Activated T-cell treated with anti-CD3 and anti-CD28 coated beads, Interleukin-2, amount 50 U/mL, for 72 hours (primary cell): ENCODE measurements around the gene PCP4. TPM values are rescaled to one million over a fixed set of nuclear protein-coding genes. Genes with fewer than 3 reads are reported as not detected.
"Not testable (repeated sequence)": the region's sequence is repeated elsewhere in the genome, so short reads cannot be mapped to it uniquely, and the experiment has no call there.

Source experiments
- ATAC-seq, 2 donors: fragments of 150-1000 bp; cut with Tn5 transposase; replicated peaks in 1 of 2; 2 replicates each; pipeline ENCODE4 v1.10.0; 2021; ENCODE audit warnings: moderate library complexity in 2 of 2, mild to moderate bottlenecking in 1 of 2
- DNase-seq, 2 donors: peaks; one replicate each; pipeline ENCODE4 v3.0.0; 2021 to 2022; ENCODE audit warnings: mixed read lengths in 1 of 2
- H3K27ac Mint-ChIP-seq: one replicate; pipeline ENCODE4 v1.8.0; 2022; ENCODE audit warnings: mild to moderate bottlenecking, moderate library complexity, mixed read lengths
- H3K27me3 Mint-ChIP-seq: one replicate; pipeline ENCODE4 v1.8.0; 2022; ENCODE audit warnings: low read depth, mixed read lengths
- H3K36me3 Mint-ChIP-seq, 2 donors: one replicate each; pipeline ENCODE4 v1.8.0; 2022; ENCODE audit warnings: mixed read lengths in 2 of 2, mild to moderate bottlenecking in 1 of 2; ENCODE audit not compliant: insufficient read depth in 2 of 2
- H3K4me1 Mint-ChIP-seq: one replicate; pipeline ENCODE4 v1.8.0; 2022; ENCODE audit warnings: low read depth, mixed read lengths
- H3K4me3 Mint-ChIP-seq, 2 donors: one replicate each; pipeline ENCODE4 v1.8.0; 2022; ENCODE audit warnings: mild to moderate bottlenecking in 2 of 2, mixed read lengths in 2 of 2, moderate library complexity in 2 of 2
- H3K9me3 Mint-ChIP-seq, 2 donors: one replicate each; pipeline ENCODE4 v1.8.0; 2022; ENCODE audit warnings: mixed read lengths in 2 of 2
- total RNA-seq, 2 donors: library from RNA; stranded (reverse); gene quantifications; one replicate each; pipeline ENCODE4 v1.2.3, GENCODE V29; 2022

Gene PCP4
- total RNA-seq, 2 donors from 2014 or later, result not detected

DNA sequence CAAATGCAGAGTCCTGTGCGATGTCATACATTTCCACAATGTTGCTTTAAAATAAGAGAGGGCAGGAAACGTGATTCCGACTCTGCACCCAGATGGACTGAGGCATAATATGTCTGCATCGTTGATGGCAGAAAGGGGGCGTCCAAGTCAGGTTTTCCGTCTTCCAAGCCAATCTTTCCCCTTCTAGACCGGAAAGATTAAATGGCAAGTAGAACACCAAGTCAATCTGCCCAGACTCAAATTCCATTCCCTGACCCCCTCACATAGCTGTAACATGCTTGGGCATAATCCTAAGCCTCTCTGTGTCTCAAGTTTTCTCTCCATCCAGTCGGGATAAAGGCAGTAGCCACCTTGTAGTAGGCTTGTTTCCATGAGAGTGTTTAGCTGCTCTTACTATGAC is 14.4 kb downstream of the PCP4 start:
- Mint-ChIP-seq H3K27ac (no peak overlapping the region), H3K4me1 (no peaks in the 10 kb centered on the region), H3K27me3 (no peaks in the 10 kb centered on the region), H3K4me3 (no peak overlapping the region), H3K36me3 (no peaks in the 10 kb centered on the region), H3K9me3 (peaks cover 0 to 3% of the 10 kb centered on the region in 2 donors)
- DNase-seq (no peak), ATAC-seq (no peak)

GRCh38 chr21:39882151-39882838 is 15.1 kb downstream of the PCP4 start:
- no peak for ATAC-seq
- H3K9me3 Mint-ChIP-seq, result peaks cover 0 to 3% of the 10 kb centered on the region in 2 donors
- H3K4me1 Mint-ChIP-seq, result no peaks in the 10 kb centered on the region
- no peaks in the 10 kb centered on the region for H3K27me3 Mint-ChIP-seq
- no peak overlapping the region for H3K4me3 Mint-ChIP-seq
- no peak for DNase-seq
- no peaks in the 10 kb centered on the region for H3K36me3 Mint-ChIP-seq
- H3K27ac Mint-ChIP-seq, result no peak overlapping the region

GRCh38 chr21:39882839-39883195 is 15.6 kb downstream of the PCP4 start:
- H3K4me1 Mint-ChIP-seq, result no peaks in the 10 kb centered on the region
- H3K27ac Mint-ChIP-seq, result no peak overlapping the region
- H3K27me3 Mint-ChIP-seq, result no peaks in the 10 kb centered on the region
- H3K4me3 Mint-ChIP-seq, result no peak overlapping the region
- ATAC-seq (no peak), DNase-seq (no peak)
- no peaks in the 10 kb centered on the region for H3K36me3 Mint-ChIP-seq
- peaks cover 0 to 3% of the 10 kb centered on the region in 2 donors for H3K9me3 Mint-ChIP-seq

DNA sequence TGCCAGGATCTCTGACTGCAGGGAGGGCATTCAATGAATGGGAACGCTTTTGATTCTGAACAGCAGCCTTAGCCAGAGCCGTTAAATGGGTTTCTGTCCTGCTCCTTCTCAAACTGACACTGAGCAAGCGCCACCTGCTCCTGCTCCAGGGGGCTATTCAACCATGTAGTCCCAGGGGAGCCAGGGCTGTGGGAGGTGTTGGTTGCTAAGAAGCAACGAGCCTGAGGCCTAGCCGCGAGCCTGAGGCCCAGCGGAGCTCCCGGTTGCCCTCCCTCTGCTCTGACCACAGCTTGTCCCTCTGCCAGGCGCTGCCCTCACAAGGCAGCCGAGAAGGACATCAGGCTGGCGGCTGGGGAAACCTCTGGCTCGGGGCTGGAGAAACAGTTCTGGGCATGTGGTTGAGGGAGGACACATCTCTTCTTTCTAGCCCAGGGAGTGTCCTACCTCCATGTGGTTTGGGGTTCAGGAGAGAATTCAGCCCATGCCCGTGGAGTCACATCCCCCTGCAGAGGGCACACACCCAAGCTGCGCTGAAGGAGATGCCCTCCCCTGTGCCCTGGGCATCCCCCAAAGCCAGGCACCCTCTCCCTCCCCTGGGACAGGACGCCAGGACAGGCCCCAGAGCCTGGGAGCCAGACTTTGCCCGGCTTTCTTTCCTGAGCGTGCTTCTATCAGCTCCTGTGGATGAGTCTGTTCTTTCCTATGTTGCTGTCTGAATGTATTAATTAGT is 18.0 kb downstream of the PCP4 start:
- Mint-ChIP-seq H3K9me3 (no peaks in the 10 kb centered on the region), H3K27ac (no peak overlapping the region), H3K4me3 (no peak overlapping the region), H3K4me1 (no peaks in the 10 kb centered on the region), H3K27me3 (no peaks in the 10 kb centered on the region), H3K36me3 (no peaks in the 10 kb centered on the region)
- no peak for ATAC-seq
- no peak for DNase-seq

DNA sequence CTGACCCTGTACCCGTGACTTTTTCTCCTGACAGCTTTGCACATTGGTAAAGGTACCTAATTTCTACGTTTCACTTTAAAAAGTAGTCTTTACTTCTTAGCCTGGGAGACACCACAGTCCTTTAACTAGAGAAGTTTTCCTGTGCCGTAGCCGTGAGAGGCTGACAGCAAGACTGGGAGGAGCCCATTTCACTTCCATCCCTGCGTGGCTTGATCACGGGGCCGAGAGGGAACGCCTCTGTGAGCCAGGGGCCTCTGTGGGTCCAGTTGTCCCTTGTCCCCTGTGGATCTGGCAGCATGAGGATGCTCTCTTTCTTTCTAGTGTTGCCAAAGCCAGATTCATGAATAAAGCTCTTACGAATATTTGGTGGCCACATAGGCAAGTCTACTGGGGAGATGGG is 21.6 kb downstream of the PCP4 start:
- no peak overlapping the region for H3K27ac Mint-ChIP-seq
- ATAC-seq, result no peak
- H3K9me3 Mint-ChIP-seq, result no peaks in the 10 kb centered on the region
- no peak overlapping the region for H3K4me3 Mint-ChIP-seq
- H3K36me3 Mint-ChIP-seq, result no peaks in the 10 kb centered on the region
- no peak for DNase-seq
- no peaks in the 10 kb centered on the region for H3K4me1 Mint-ChIP-seq
- no peaks in the 10 kb centered on the region for H3K27me3 Mint-ChIP-seq

DNA sequence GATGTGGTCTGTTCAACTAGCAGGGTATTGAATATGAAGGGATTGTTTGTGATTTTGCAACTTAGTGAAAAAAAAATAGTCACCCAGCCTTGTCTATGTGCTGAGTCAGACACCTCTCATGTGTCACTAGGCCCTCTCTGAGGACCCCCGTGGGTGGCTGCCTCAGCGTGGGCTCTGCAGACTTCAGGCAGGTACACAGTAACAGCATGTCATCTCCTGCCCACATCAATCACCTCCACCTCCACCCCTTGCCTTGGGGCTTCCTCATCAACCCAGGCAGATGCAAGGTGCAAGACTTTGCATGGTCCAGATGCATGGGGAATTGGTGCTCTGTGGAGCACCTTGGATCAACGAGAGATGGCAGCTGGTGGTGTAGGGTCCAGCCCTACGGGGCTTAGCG is 23.9 kb downstream of the PCP4 start:
- Mint-ChIP-seq H3K4me3 (no peak overlapping the region), H3K27me3 (no peaks in the 10 kb centered on the region), H3K27ac (no peak overlapping the region), H3K9me3 (peaks cover 3% of the 10 kb centered on the region in 2 donors), H3K4me1 (no peaks in the 10 kb centered on the region), H3K36me3 (no peaks in the 10 kb centered on the region)
- ATAC-seq (no peak), DNase-seq (no peak)

DNA sequence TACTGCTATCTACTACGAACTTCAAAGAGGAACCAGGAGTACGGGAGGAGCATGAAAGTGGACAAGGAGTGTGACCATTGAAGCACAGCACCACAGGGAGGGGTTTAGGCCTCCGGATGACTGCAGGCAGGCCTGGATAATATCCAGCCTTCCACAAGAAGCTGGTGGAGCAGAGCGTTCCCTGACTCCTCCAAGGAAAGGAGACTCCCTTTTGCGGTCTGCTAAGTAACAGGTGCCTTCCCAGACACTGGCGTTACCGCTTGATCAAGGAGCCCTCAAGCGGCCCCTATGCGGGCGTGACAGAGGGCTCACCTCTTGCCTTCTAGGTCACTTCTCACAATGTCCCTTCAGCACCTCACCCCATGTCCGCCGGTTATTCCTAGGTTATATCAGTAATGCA is 24.6 kb downstream of the PCP4 start:
- H3K36me3 Mint-ChIP-seq, ATAC-seq: not testable (repeated sequence)

DNA sequence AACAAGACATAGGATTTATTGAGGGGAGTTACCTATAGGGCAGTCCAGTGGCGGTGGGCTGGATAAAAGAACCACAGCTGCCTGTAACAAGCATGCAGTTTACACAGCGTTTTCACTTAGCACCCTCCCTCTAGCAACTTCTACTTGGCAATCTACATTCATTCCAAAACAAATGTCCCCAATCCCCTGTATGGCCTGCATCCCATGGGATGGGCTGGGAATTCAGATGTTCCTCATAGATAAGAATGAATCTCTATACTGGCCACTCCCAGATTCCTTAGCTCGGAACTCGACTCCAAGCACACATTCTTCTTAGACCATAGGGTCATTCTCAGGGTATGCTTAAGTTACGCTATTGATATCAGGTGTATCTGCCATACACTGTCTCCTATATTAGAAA is 33.3 kb downstream of the PCP4 start:
- Mint-ChIP-seq H3K4me3 (no peak overlapping the region), H3K27ac (no peak overlapping the region), H3K27me3 (no peaks in the 10 kb centered on the region), H3K9me3 (no peaks in the 10 kb centered on the region), H3K36me3 (no peaks in the 10 kb centered on the region), H3K4me1 (no peaks in the 10 kb centered on the region)
- ATAC-seq, result no peak
- no peak for DNase-seq

More for the DNA sequence above, 24.6 kb downstream of the PCP4 start:
- DNase-seq, H3K27me3 Mint-ChIP-seq, H3K9me3 Mint-ChIP-seq, H3K4me3 Mint-ChIP-seq, H3K27ac Mint-ChIP-seq, H3K4me1 Mint-ChIP-seq: not testable (repeated sequence)

DNA sequence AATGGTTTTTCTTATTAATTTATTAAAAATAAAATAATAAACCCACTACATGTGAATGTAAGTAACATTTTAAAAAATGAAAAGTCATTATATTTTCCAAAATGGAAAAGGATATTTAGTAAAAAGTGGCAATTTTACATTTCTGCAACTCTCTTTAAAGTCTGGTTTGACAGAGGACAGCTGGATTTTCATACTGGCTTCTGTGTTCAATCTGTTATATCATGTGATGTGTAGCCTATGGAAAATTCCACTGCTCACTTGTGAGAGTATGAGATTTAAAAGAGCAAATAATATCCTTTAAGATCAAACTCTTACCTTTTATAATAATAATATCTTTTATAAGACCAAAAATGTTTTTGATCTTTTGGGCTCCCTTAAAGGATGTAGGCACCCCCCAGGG is 33.7 kb downstream of the PCP4 start:
- Mint-ChIP-seq H3K27ac (no peak overlapping the region), H3K9me3 (no peaks in the 10 kb centered on the region), H3K27me3 (no peaks in the 10 kb centered on the region), H3K4me3 (no peak overlapping the region), H3K4me1 (no peaks in the 10 kb centered on the region), H3K36me3 (no peaks in the 10 kb centered on the region)
- DNase-seq, result no peak
- ATAC-seq, result no peak

GRCh38 chr21:39902986-39903385 is 35.7 kb downstream of the PCP4 start:
- no peaks in the 10 kb centered on the region for H3K27me3 Mint-ChIP-seq
- H3K36me3 Mint-ChIP-seq, result no peaks in the 10 kb centered on the region
- no peak for ATAC-seq
- H3K4me3 Mint-ChIP-seq, result no peak overlapping the region
- H3K4me1 Mint-ChIP-seq, result no peaks in the 10 kb centered on the region
- H3K27ac Mint-ChIP-seq, result no peak overlapping the region
- DNase-seq, result no peak
- H3K9me3 Mint-ChIP-seq, result peaks cover 0 to 3% of the 10 kb centered on the region in 2 donors

DNA sequence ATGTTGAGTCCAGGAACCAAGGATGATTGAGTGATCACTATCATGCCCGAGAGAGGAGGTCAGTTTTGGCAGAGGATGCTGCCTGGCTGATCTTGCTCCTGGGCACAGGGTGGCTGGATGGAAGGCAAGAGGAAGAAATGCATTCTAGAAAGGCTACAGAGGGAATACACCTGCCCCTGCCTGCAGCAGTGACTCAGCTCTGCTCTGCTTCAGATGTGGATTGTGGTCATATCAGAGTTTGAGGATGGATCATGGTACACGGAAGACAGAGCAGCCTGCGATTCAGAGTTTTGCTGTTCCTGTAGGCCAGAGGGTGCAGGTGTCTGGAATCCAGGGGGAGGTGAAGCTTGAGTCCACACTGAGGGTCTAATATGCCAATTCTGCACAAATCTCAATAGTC is 37.2 kb downstream of the PCP4 start:
- H3K4me1 Mint-ChIP-seq, result no peaks in the 10 kb centered on the region
- no peak for ATAC-seq
- no peak overlapping the region for H3K4me3 Mint-ChIP-seq
- no peak overlapping the region for H3K27ac Mint-ChIP-seq
- no peak for DNase-seq
- peaks cover 0 to 3% of the 10 kb centered on the region in 2 donors for H3K9me3 Mint-ChIP-seq
- no peaks in the 10 kb centered on the region for H3K36me3 Mint-ChIP-seq
- H3K27me3 Mint-ChIP-seq, result no peaks in the 10 kb centered on the region

GRCh38 chr21:39908265-39908923 is 41.2 kb downstream of the PCP4 start:
- H3K9me3 Mint-ChIP-seq, result peaks cover 0 to 3% of the 10 kb centered on the region in 2 donors
- H3K4me1 Mint-ChIP-seq, result no peaks in the 10 kb centered on the region
- H3K27me3 Mint-ChIP-seq, result no peaks in the 10 kb centered on the region
- H3K27ac Mint-ChIP-seq, result no peak overlapping the region
- no peak for ATAC-seq
- no peak overlapping the region for H3K4me3 Mint-ChIP-seq
- no peak for DNase-seq
- H3K36me3 Mint-ChIP-seq, result no peaks in the 10 kb centered on the region

GRCh38 chr21:39911286-39912199 is 44.3 kb downstream of the PCP4 start:
- Mint-ChIP-seq H3K9me3 (peaks cover 0 to 1% of the 10 kb centered on the region in 2 donors), H3K27me3 (no peaks in the 10 kb centered on the region), H3K4me1 (no peaks in the 10 kb centered on the region), H3K27ac (no peak overlapping the region), H3K36me3 (no peaks in the 10 kb centered on the region), H3K4me3 (no peak overlapping the region)
- no peak for ATAC-seq
- no peak for DNase-seq
